Prostate gland (tissue), 2 donors: Measurements from ENCODE around the gene FAM24B. TPM values are rescaled to one million over a fixed set of nuclear protein-coding genes. Genes with fewer than 3 reads are reported as not detected.
A peak's percentile ranks its signal among the peaks of the same experiment; 100 is the strongest.
"Not testable (repeated sequence)": the region's sequence is repeated elsewhere in the genome, so short reads cannot be mapped to it uniquely, and the experiment has no call there.

Experiments used
- DNase-seq: peaks from one replicate; pipeline ENCODE4 v3.0.0-alpha.2; 2019; ENCODE audit warnings: low spot score
- H3K27ac ChIP-seq, 2 donors: fragments of 200-600 bp; sonication (generic); 2 replicates each; pipeline ENCODE4 v1.5.1; 2017 to 2019
- H3K27me3 ChIP-seq: fragments of 200-600 bp; sonication (generic); replicated peaks from 2 replicates; pipeline ENCODE4 v1.5.1; 2019; ENCODE audit not compliant: insufficient read depth
- H3K36me3 ChIP-seq, 2 donors: fragments of 200-600 bp; sonication (generic); 1 replicate in 1 of 2; 2 replicates in 1 of 2; pipeline versions ENCODE4 v1.5.1 to v1.8.1; 2017 to 2019
- H3K4me1 ChIP-seq: fragments of 200-600 bp; sonication (generic); replicated peaks from 2 replicates; pipeline ENCODE4 v1.5.1; 2019
- H3K4me3 ChIP-seq, 2 donors: fragments of 200-600 bp; sonication (generic); 2 replicates each; pipeline ENCODE4 v1.5.1; 2017 to 2019
- H3K9me3 ChIP-seq: fragments of 200-600 bp; sonication (generic); 2 replicates; pipeline ENCODE4 v1.5.1; 2017
- POLR2A ChIP-seq: fragments of 450-650 bp; IDR thresholded peaks from one replicate; pipeline ENCODE4 v1.6.1; 2016; ENCODE audit warnings: antibody characterized with exemption, mild to moderate bottlenecking
- POLR2AphosphoS5 ChIP-seq: sonication (generic); formaldehyde crosslinking; IDR thresholded peaks from one replicate; pipeline ENCODE4 v1.6.1; 2017; ENCODE audit warnings: antibody characterized with exemption
- WGBS: methylation state at CpG from one replicate; pipeline ENCODE4 v1.1.5; 2018; 5-methylcytosine and 5-hydroxymethylcytosine counted together
- intact Hi-C: fragments of 100-400 bp; cut with DNase I; formaldehyde crosslinking; loops from one replicate; pipeline ENCODE4 v1.14.2; 2022
- total RNA-seq, 2 donors: library from RNA; depleted of rRNA; stranded (reverse); fragments of >200 nt; gene quantifications; one replicate each; pipeline ENCODE4 v1.1.0, GENCODE V29; 2016
- TF ChIP-seq, protein P1 (sequence below), 4 experiments: fragments of 200-600 bp in 2 of 4; fragments of 450-650 bp in 2 of 4; sonication (generic) in 2 of 4; IDR thresholded peaks; 1 replicate in 3 of 4; 2 replicates in 1 of 4; pipeline ENCODE4 v1.5.1; 2016 to 2019; ENCODE audit warnings: antibody characterized with exemption in 4 of 4, mild to moderate bottlenecking in 2 of 4, moderate library complexity in 2 of 4

The FAM24B gene
- total RNA-seq, 2 donors from 2014 or later, result 5.7 to 5.9 TPM

DNA sequence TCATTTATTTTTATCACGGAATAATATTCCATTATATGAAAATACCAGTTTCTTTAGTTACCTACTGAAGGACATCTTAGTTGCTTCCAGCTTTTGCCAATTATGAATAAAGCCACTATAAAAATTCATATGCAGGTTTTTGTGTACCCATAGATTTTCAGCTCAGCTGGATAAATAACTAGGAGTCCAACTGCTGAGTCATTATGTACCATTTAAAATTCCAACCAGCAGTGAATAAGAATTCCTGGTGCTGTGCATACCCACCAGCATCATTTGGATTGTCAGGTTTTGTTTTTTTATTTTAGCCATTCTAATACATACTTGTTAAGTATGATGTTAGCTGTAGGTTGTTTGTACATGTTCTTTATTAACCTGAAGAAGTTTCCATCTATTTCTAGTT is 14.5 kb downstream of the FAM24B start:
- WGBS, result 72% methylated on average over 1 of the region's 1 CpG
- Histone ChIP-seq H3K36me3 (no peaks in the 10 kb centered on the region), H3K27ac (no peak overlapping the region), H3K9me3 (no peaks in the 10 kb centered on the region), H3K4me3 (no peak overlapping the region), H3K27me3 (no peaks in the 10 kb centered on the region), H3K4me1 (no peaks in the 10 kb centered on the region)
- no peak for DNase-seq
- intact Hi-C loops, result no loop called here
- TF ChIP-seq, protein P1, sequence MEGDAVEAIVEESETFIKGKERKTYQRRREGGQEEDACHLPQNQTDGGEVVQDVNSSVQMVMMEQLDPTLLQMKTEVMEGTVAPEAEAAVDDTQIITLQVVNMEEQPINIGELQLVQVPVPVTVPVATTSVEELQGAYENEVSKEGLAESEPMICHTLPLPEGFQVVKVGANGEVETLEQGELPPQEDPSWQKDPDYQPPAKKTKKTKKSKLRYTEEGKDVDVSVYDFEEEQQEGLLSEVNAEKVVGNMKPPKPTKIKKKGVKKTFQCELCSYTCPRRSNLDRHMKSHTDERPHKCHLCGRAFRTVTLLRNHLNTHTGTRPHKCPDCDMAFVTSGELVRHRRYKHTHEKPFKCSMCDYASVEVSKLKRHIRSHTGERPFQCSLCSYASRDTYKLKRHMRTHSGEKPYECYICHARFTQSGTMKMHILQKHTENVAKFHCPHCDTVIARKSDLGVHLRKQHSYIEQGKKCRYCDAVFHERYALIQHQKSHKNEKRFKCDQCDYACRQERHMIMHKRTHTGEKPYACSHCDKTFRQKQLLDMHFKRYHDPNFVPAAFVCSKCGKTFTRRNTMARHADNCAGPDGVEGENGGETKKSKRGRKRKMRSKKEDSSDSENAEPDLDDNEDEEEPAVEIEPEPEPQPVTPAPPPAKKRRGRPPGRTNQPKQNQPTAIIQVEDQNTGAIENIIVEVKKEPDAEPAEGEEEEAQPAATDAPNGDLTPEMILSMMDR (IDR thresholded peaks at IDR 0.05), result no peak
- peak; percentile 61 for TF ChIP-seq POLR2AphosphoS5
- no peak for TF ChIP-seq POLR2A

DNA sequence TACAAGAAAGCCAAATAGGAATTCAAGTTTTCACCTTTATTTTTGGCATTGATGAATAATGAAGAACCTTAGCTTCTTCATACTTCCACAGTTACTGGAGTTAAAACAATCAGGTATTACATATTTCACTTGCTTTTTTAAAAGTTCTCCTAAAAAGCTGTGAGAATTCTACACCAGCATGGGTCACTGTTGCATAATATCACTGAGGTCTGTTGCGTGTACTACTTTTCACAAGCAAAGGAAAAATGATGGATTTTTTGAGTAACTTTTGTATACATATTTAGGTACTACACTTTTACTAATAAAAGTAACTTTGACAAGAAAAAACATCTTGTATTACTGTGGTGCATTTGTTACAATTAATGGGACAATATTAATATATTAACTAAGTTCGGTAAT is 15.2 kb downstream of the FAM24B start:
- TF ChIP-seq POLR2A (no peak), POLR2AphosphoS5 (no peak)
- TF ChIP-seq, protein P1 (IDR thresholded peaks at IDR 0.05), result no peak
- Histone ChIP-seq H3K27ac (no peak overlapping the region), H3K4me1 (no peaks in the 10 kb centered on the region), H3K27me3 (no peaks in the 10 kb centered on the region), H3K4me3 (no peak overlapping the region), H3K9me3 (no peaks in the 10 kb centered on the region), H3K36me3 (no peaks in the 10 kb centered on the region)
- intact Hi-C loops, result no loop called here
- WGBS, result 95% methylated on average over 2 of the region's 2 CpGs
- DNase-seq, result no peak

DNA sequence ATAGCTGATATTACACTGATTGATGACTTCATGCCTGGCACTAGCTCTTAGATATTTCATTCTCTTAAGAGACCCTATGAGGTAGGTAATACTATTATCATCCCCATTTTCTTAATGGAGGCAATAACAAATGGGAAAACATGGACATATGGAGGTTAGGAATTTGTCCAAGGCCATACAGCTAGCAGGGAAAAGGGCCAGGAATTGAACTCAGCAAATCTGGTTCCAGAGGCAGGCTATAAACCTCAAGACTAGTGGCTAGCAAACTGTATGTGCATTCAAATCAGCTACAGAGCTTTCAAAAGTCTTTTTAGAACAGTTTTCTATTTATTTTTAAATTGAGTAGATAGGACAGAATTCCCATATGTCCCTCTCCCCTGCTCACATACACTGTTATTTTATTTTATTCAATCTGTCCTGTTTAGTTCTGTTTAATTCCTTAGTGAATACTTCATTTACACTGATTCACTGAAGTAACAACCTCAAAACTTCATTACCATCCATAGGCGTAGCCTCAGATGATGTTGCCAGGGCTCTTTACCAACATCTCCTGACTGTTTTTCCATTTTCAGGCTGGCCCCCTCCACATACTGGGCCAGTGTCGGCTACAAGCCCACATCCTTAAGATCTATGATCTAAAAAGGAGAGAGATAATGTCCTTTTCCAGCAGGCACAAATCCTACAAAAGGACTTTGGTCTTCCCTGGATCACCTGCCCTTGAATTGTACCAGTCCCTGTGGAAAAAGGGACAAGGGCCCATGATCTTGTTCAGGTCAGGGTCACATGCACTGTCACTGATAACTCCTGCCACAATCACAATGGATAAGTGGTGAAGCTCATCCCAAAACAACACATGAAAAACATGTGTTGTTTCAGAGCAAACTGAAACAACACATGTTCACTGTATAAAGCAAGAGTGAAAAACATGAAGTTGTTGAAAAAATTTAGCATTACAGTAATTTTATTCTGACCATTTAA is 15.9 kb downstream of the FAM24B start:
- Histone ChIP-seq H3K4me1 (no peaks in the 10 kb centered on the region), H3K9me3 (no peaks in the 10 kb centered on the region), H3K4me3 (no peak overlapping the region), H3K36me3 (no peaks in the 10 kb centered on the region), H3K27me3 (no peaks in the 10 kb centered on the region), H3K27ac (no peak overlapping the region)
- intact Hi-C loops, result no loop called here
- DNase-seq, result no peak
- 95% methylated on average over 2 of the region's 2 CpGs for WGBS
- TF ChIP-seq POLR2AphosphoS5, result no peak
- TF ChIP-seq POLR2A, result no peak
- TF ChIP-seq, protein P1 (IDR thresholded peaks at IDR 0.05), result no peak

- Histone ChIP-seq H3K4me1 (no peaks in the 10 kb centered on the region), H3K9me3 (no peaks in the 10 kb centered on the region), H3K27ac (no peak overlapping the region), H3K4me3 (no peak overlapping the region), H3K27me3 (no peaks in the 10 kb centered on the region), H3K36me3 (no peaks in the 10 kb centered on the region)
- intact Hi-C loops, result no loop called here
- no peak for DNase-seq
- TF ChIP-seq POLR2A, result no peak
- TF ChIP-seq, protein P1 (IDR thresholded peaks at IDR 0.05), result no peak
- TF ChIP-seq POLR2AphosphoS5, result no peak
- 63% methylated on average over 1 of the region's 1 CpG for whole genome bisulfite sequencing
Measured at GRCh38 chr10:122861711-122862161, 17.6 kb downstream of the FAM24B start.

DNA sequence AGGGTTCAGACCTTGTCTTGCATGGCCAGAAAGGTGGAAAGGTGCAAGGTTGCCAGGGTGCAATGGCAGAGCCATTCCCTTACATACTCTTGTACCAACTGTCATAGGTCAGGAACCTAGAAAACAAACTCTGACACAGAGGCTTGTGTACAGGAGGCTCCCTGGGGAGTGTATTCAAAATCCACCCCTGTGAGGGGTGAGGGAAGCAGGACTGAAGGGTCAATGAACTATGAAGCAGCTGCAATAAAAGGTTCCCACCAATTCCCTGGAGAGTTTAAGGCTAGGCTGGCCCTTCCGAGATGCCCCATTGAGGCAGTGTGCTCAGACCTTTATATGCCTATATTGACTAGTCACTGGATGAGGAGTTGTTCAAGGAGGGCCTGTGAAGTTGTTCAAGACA is 19.9 kb downstream of the FAM24B start:
- 80% methylated on average over 1 of the region's 1 CpG for WGBS
- intact Hi-C loops, result no loop called here
- Histone ChIP-seq H3K9me3 (no peaks in the 10 kb centered on the region), H3K36me3 (no peaks in the 10 kb centered on the region), H3K27me3 (no peaks in the 10 kb centered on the region), H3K4me3 (no peak overlapping the region), H3K27ac (no peak overlapping the region), H3K4me1 (no peaks in the 10 kb centered on the region)
- no peak for DNase-seq
- TF ChIP-seq, protein P1 (IDR thresholded peaks at IDR 0.05), result no peak
- TF ChIP-seq POLR2AphosphoS5, result no peak
- TF ChIP-seq POLR2A, result no peak

DNA sequence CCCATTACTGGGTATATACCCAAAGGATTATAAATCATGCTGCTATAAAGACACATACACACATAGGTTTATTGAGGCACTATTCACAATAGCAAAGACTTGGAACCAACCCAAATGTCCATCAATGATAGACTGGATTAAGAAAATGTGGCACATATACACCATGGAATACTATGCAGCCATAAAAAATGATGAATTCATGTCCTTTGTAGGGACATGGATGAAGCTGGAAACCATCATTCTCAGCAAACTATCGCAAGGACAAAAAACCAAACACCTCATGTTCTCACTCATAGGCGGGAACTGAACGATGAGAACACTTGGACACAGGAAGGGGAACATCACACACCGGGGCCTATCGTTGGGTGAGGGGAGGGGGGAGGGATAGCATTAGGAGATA is 21.3 kb downstream of the FAM24B start:
- H3K4me1 ChIP-seq, H3K36me3 ChIP-seq, H3K9me3 ChIP-seq, DNase-seq, H3K4me3 ChIP-seq, H3K27me3 ChIP-seq, intact Hi-C loops, H3K27ac ChIP-seq: not testable (repeated sequence)
- WGBS, result 97% methylated on average over 5 of the region's 5 CpGs
